Upper lobe of right lung (tissue), 1 donor: ENCODE results near the gene ARHGDIA. TPM values are rescaled to one million over a fixed set of nuclear protein-coding genes. Genes with fewer than 3 reads are reported as not detected.

Experiments used
- ATAC-seq: fragments of 200-7000 bp; cut with Tn5 transposase; one replicate; pipeline ENCODE4 v1.9.1; 2020; ENCODE audit warnings: mild to moderate bottlenecking, moderate library complexity
- DNase-seq: peaks from one replicate; pipeline ENCODE4 v3.0.0-alpha.2; 2020
- H3K27ac ChIP-seq: fragments of 200-600 bp; one replicate; pipeline ENCODE4 v1.8.0; 2022
- H3K27me3 ChIP-seq: fragments of 200-600 bp; one replicate; pipeline ENCODE4 v1.8.0; 2022; ENCODE audit warnings: mild to moderate bottlenecking
- H3K36me3 ChIP-seq: fragments of 200-600 bp; one replicate; pipeline ENCODE4 v1.8.0; 2022
- H3K4me1 ChIP-seq: fragments of 200-600 bp; one replicate; pipeline ENCODE4 v1.8.0; 2022
- H3K4me3 ChIP-seq: fragments of 200-600 bp; one replicate; pipeline ENCODE4 v1.8.0; 2022; ENCODE audit warnings: mild to moderate bottlenecking
- H3K9me3 ChIP-seq: fragments of 200-600 bp; one replicate; pipeline ENCODE4 v1.8.0; 2022
- intact Hi-C: fragments of 100-400 bp; cut with DNase I; formaldehyde crosslinking; loops from one replicate; pipeline ENCODE4 v1.11.0; 2022
- total RNA-seq: library from RNA; stranded (reverse); fragmentation: NEBNext Ultra II Directional; extraction: Animal tissue kit (Norgen Biotek cat#: 25700); gene quantifications from one replicate; pipeline ENCODE4 v1.2.1, GENCODE V29; 2021
- TF ChIP-seq, protein P1 (sequence below): fragments of 200-600 bp; IDR thresholded peaks from one replicate; pipeline ENCODE4 v1.8.0; 2022; ENCODE audit warnings: antibody characterized with exemption
- donor health status: DM: no; HTN: yes; CAD: no; lungs with severe emphysema.

ARHGDIA gene
- total RNA-seq, 1 donor from 2014 or later, result 386 TPM

DNA sequence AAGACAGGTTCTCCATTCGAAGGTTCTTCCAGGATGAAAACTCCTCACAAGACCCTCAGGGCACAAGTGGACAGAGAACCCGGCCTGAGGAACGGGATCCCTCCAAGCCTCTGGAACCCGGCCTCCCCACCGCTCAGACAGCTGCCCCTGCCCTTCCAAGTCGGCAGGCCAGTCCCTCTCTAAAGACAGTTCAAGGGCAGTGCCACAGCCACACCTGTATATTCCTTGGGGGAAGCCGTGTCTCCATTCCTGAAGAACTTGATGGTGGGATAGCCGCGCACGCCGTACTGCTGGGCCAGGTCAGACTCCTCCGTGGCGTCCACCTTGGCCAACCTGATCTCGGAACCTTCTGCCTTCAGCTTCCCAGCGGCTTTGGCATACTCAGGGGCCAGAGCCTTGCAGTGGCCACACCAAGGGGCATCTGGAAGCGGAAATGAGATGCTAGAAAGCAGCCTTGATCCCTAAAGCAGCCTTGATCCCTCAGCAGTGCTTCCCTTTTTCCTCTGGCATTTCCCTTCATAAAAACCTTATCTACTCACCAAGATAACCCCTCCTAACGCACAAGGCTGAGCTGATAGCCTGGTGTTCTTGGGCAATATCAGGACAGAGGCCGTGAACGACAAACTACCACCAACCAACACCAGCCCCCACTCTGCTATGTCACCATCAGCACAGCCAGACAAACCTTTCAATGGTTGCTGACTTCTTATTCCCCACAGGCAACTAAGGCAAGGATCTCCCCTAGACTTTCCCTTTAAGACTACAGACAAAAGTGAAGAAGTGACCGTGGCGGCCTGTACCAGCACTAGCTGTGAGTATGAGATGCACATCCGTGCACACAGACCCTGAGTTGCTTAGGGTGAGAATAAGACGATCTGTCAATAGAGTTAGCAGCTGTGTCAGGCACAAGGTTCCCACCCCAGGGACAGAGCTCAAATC lies 11.9 kb downstream of the ARHGDIA start:
- Histone ChIP-seq H3K4me1 (peaks cover 23% of the 10 kb centered on the region), H3K27ac (peak overlapping the region; percentile 94), H3K36me3 (peaks cover 47% of the 10 kb centered on the region), H3K27me3 (no peaks in the 10 kb centered on the region), H3K9me3 (no peaks in the 10 kb centered on the region), H3K4me3 (peak overlapping the region; percentile 93)
- ATAC-seq, result no peak
- TF ChIP-seq, protein P1, sequence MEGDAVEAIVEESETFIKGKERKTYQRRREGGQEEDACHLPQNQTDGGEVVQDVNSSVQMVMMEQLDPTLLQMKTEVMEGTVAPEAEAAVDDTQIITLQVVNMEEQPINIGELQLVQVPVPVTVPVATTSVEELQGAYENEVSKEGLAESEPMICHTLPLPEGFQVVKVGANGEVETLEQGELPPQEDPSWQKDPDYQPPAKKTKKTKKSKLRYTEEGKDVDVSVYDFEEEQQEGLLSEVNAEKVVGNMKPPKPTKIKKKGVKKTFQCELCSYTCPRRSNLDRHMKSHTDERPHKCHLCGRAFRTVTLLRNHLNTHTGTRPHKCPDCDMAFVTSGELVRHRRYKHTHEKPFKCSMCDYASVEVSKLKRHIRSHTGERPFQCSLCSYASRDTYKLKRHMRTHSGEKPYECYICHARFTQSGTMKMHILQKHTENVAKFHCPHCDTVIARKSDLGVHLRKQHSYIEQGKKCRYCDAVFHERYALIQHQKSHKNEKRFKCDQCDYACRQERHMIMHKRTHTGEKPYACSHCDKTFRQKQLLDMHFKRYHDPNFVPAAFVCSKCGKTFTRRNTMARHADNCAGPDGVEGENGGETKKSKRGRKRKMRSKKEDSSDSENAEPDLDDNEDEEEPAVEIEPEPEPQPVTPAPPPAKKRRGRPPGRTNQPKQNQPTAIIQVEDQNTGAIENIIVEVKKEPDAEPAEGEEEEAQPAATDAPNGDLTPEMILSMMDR, result no peak
- intact Hi-C loops, result no loop called here
- DNase-seq, result no peak

DNA sequence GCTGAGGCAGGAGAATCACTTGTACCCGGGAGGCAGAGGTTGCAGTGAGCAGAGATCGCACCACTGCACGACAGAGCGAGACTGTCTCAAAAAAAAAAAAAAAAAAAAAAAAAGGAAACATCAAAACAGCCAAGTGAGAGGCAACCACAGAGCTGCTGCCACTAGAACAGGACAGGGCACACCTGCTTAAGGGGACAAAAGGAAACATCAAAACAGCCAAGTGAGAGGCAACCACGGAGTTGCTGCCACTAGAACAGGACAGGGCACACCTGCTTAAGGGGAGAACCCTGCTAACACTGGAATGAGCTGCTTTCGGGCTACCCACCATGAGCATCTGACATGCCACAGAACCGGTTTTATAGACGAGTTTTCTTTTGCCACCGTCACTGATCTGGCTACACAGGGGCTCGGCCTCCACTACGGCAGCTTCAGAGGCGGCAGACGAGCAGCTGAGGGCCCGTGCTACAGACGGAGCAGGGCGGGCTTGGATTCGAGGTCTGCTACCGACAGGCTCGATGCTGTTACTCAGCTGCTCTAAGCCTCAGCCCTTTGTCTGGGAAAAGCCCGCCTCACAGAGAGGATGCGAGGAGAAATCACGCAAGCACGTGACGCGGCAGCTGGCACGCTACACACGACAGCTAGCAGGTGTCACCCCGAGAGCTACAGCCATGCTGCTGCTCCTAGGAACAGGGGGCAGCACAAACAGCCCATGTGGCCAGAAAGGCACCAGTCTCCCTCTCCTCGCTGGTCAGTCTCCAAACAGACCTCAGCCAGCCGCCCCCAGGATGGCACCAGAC lies 12.8 kb downstream of the ARHGDIA start:
- ATAC-seq (no peak), DNase-seq (no peak)
- Histone ChIP-seq H3K4me3 (peak overlapping the region; percentile 93), H3K9me3 (no peaks in the 10 kb centered on the region), H3K27me3 (no peaks in the 10 kb centered on the region), H3K27ac (no peak overlapping the region), H3K36me3 (peaks cover 56% of the 10 kb centered on the region), H3K4me1 (peaks cover 23% of the 10 kb centered on the region)
- intact Hi-C loops, result no loop called here
- TF ChIP-seq, protein P1, result no peak

DNA sequence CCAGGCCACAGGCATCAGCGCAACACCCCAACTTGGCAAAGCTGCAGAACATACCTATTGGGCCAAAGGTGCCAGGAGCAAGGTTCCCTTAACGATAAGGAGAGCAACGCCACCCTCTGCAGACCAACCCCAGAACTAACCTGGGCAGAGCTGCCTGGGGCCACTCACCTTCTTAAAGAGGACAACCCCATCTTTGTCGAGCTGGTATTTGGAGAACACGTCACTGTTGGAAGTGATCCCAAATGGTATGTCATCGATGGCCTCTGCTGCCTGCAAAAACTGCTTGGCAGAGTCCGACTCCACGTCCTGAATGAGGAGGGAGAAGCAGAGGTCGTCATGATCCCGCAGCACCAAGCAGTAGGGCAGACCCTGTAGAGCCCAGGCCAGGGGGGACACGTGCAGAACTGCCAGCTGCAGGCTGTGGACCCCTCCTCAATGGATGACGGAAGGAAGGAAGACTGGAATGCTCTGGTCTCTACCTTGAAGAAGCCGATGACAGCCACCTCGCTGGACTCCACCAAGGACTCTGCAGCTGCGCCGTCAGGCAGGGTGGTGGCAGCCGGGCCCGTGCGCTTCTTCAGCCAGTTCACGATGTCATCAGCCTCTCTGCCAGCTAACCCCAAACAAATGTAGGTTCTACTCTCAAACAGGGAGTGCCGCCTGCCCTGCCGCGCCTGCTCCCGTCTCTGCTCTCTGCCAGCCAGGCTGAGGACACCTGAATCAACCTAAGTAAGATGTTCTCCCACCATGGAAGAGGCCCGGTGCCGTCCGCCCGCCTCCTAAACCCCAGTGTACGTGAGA lies 16.0 kb downstream of the ARHGDIA start:
- no peak overlapping the region for H3K4me3 ChIP-seq
- no peak for ATAC-seq
- no peak for DNase-seq
- TF ChIP-seq, protein P1, result no peak
- H3K4me1 ChIP-seq, result peaks cover 14% of the 10 kb centered on the region
- intact Hi-C loops, result no loop called here
- H3K27me3 ChIP-seq, result no peaks in the 10 kb centered on the region
- H3K27ac ChIP-seq, result no peak overlapping the region
- no peaks in the 10 kb centered on the region for H3K9me3 ChIP-seq
- peaks cover 87% of the 10 kb centered on the region for H3K36me3 ChIP-seq

DNA sequence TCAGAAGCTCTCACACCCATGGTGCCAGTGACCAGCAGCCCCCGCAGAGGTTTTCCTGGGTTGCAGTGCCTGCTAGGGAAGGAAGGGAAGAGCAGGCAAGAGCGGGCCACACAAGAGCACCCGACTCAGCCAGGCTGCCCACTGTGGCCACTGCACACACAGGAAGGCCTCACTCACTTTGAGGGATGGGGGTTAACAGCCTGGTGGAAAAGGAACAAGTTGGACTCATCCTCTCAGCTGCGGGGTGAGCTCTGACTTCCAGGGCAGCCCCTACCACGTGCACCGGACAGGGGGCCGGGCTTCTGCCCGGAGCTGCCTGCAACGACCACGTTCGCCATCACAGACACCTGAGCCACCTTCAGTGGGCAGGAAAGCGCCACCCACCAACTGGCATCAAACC lies 18.9 kb downstream of the ARHGDIA start:
- intact Hi-C loops, result no loop called here

DNA sequence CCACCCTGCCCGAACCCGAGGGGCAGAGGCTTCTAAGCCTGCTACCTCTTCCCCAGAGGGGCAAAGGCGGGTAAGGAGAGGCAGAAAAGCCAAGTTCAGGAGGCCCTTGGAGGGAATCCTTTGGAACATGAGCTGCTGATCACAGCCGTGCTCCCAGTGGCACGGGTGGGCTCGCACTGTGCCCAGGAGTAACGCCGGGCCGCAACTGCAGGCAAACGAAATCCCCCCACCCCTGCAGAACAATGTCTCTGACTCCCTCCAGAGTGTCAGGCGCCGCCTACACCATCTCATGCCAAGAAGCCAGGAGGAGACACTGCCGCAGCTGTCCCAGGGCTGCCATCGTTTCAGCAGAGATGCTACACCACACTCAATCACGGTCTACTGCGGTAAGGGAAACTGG lies 19.7 kb downstream of the ARHGDIA start:
- ATAC-seq, result no peak
- TF ChIP-seq, protein P1, result no peak
- Histone ChIP-seq H3K9me3 (no peaks in the 10 kb centered on the region), H3K27ac (no peak overlapping the region), H3K36me3 (peaks cover 97% of the 10 kb centered on the region), H3K4me1 (no peaks in the 10 kb centered on the region), H3K27me3 (no peaks in the 10 kb centered on the region), H3K4me3 (no peak overlapping the region)
- intact Hi-C loops, result no loop called here
- DNase-seq, result no peak

More for the DNA sequence above, 18.9 kb downstream of the ARHGDIA start:
- H3K27me3 ChIP-seq, result no peaks in the 10 kb centered on the region
- no peak for DNase-seq
- no peak overlapping the region for H3K4me3 ChIP-seq
- H3K4me1 ChIP-seq, result no peaks in the 10 kb centered on the region
- no peaks in the 10 kb centered on the region for H3K9me3 ChIP-seq
- peaks cover 97% of the 10 kb centered on the region for H3K36me3 ChIP-seq
- ATAC-seq, result no peak
- H3K27ac ChIP-seq, result no peak overlapping the region
- TF ChIP-seq, protein P1, result no peak
